Measurements from ENCODE around the gene RAD21L1.
"Not testable (repeated sequence)": the region's sequence is repeated elsewhere in the genome, so short reads cannot be mapped to it uniquely, and the experiment has no call there.

RAD21L1 gene

DNA sequence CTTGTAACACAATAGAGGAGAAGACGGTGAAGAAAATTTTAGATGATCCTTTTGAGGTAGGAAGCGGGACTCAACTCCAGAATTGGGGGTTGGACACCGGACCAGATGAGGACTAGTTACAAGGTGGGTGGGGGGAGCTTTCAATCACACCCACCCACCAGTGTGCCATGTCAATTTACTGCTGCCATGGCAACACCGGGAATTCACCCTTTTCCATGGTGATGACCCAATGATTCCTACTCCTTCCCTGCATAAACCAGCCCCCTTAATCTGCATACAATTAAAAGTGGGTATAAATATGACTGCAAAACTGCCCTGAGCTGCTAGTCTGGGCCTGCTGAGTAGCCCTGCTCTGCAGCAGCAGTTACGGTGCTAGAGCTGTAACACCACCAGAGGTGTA is 14.7 kb downstream of the RAD21L1 start:
- ChIA-PET POLR2A (no interaction called here), CTCF (interaction anchor here (1.3 to 1.8 kb wide), 2 partner anchors 28 to 228 kb away, joined by 3 to 5 read pairs; no protein-coding TSS in a partner anchor)
- TF ChIP-seq CTCF (IDR thresholded peaks at IDR 0.05; ENCODE audit: control extremely low read depth, extremely low read depth, low read depth, missing control alignments), result no peak
- DNase-seq (ENCODE audit: extremely low spot score), result no peak

DNA sequence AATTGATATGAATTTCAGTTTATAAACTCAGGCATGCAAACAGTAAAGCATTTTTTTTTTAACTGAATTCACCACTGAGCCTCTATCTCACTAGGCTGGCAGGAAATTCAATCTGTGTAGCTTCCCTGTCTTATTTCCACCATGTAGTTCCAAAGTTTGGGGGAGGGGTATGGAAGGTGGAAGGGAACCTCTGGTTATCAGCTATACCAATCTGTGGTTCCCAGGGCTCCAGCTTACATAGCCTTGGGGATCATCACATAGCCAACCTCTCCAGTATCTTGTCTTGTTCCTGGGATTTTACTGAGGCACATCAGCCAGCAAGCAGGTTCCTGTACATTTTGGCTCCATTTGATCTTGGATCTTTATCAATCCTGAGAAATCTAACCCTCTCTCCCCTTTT is 15.6 kb downstream of the RAD21L1 start:
- POLR2A ChIA-PET, result no interaction called here
- DNase-seq (ENCODE audit: extremely low spot score), result no peak
- CTCF ChIA-PET, result interaction anchor here (1.3 to 1.8 kb wide), 2 partner anchors 28 to 227 kb away, joined by 3 to 5 read pairs; no protein-coding TSS in a partner anchor
- no peak for TF ChIP-seq CTCF (IDR thresholded peaks at IDR 0.05; ENCODE audit: control extremely low read depth, extremely low read depth, low read depth, missing control alignments)

DNA sequence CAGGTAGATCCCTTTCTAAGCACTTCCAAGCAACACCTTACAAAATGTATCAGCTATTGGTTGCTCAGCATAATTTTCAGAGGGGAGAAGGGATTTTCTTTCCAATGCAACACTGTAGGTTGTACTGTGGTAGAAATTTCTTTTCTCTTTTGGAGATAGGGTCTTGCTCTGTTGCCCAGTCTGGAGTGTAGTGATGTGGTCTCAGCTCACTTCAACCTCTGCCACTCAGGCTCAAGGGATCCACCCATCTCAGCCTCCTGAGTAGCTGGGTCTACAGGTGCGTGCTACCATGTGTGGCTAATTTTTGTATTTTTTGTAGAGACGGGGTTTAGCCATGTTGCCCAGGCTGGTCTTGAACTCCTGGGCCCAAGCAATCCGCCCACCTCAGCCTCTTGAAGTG is 16.3 kb downstream of the RAD21L1 start:
- DNase-seq (ENCODE audit: extremely low spot score), result no peak
- CTCF ChIA-PET, result interaction anchor here (1.3 kb wide), 1 partner anchor 29 kb away, joined by 3 read pairs; no protein-coding TSS in a partner anchor
- TF ChIP-seq CTCF (IDR thresholded peaks at IDR 0.05; ENCODE audit: control extremely low read depth, extremely low read depth, low read depth, missing control alignments), result no peak
- POLR2A ChIA-PET, result interaction anchor here (0.6 kb wide), 1 partner anchor 12 kb away, joined by 3 read pairs; no protein-coding TSS in a partner anchor

GRCh38 chr20:1242530-1242929 is 16.7 kb downstream of the RAD21L1 start:
- no peak for TF ChIP-seq CTCF (IDR thresholded peaks at IDR 0.05; ENCODE audit: control extremely low read depth, extremely low read depth, low read depth, missing control alignments)
- ChIA-PET POLR2A (interaction anchor here (0.6 kb wide), 1 partner anchor 12 kb away, joined by 3 read pairs; no protein-coding TSS in a partner anchor), CTCF (no interaction called here)
- no peak for DNase-seq (ENCODE audit: extremely low spot score)

DNA sequence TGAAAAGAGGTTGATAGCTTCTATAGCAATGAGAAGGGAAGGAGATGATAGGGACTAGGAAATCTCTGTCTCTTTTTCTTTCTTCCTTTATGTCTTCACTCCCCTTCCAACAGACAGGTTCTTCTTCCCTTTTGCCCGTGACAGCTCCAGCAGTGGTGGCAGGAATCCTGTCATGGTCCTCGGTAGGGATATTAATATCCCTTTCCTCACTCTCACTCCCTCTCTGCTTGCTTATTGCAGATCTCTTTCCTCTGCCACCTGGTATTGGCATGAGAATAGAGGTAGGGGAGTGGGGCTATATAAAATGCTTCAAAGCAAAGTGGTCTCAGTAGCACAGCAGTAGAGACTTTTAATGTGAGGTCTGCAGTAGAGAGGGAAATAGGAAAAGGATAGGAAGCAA is 19.7 kb downstream of the RAD21L1 start:
- no peak for DNase-seq (ENCODE audit: extremely low spot score)
- no peak for TF ChIP-seq CTCF (IDR thresholded peaks at IDR 0.05; ENCODE audit: control extremely low read depth, extremely low read depth, low read depth, missing control alignments)
- CTCF ChIA-PET, result interaction anchor here (0.9 kb wide), 1 partner anchor 9 kb away, joined by 3 read pairs; no protein-coding TSS in a partner anchor
- POLR2A ChIA-PET, result no interaction called here

- TF ChIP-seq CTCF (IDR thresholded peaks at IDR 0.05; ENCODE audit: control extremely low read depth, extremely low read depth, low read depth, missing control alignments), result no peak
- ChIA-PET POLR2A (no interaction called here), CTCF (interaction anchor here (0.8 to 1.7 kb wide), 3 partner anchors 19 to 65 kb away, joined by 3 to 5 read pairs (median 4); no protein-coding TSS in a partner anchor)
- no peak for DNase-seq (ENCODE audit: extremely low spot score)
Observed at GRCh38 chr20:1247689-1248088, 21.8 kb downstream of the RAD21L1 start.

- CTCF ChIA-PET; DNase-seq (ENCODE audit: extremely low spot score); POLR2A ChIA-PET: not testable (repeated sequence)
Observed at GRCh38 chr20:1250282-1250681, 24.4 kb downstream of the RAD21L1 start.
